AG09309 (cell line): ENCODE data around the gene COPG1.
"Not testable (repeated sequence)": the region's sequence is repeated elsewhere in the genome, so short reads cannot be mapped to it uniquely, and the experiment has no call there.

Source experiments
- DNase-seq: peaks from one replicate; pipeline ENCODE4 v3.0.0-alpha.2; 2010; ENCODE audit warnings: low read depth
- H3K4me3 ChIP-seq: 2 replicates; pipeline ENCODE4 v1.5.1; 2011; ENCODE audit warnings: mild to moderate bottlenecking, low read depth, low read length, moderate library complexity; ENCODE audit not compliant: control insufficient read depth
- TF ChIP-seq, protein P1 (sequence below): IDR thresholded peaks from 2 replicates; pipeline ENCODE4 v1.5.1; 2011; ENCODE audit warnings: mild to moderate bottlenecking, low read depth, low read length, inconsistent platforms; ENCODE audit not compliant: insufficient read depth, control insufficient read depth; ENCODE audit errors: missing control alignments

COPG1 gene

DNA sequence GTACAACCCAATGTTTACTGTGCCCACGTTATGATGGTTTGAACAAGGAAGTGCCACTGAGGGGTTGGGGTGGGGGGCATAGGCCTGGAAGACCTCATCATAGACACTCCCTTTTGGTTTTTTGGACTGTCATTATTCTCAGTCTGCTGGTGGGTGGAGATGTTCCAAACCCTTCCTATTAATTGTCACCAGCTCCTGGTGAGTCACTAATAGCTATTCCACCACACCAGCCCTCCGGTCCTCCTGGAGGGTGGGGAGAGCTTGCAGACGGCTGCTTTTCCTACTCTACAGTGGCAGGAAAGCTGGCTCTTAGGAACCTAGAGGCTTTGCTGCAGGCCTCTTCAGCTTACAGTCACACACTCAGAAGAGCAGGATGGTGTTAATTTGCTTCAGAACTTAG is 9.0 kb upstream of the COPG1 start:
- H3K4me3 ChIP-seq: no peak overlapping the region
- no peak for DNase-seq
- TF ChIP-seq, protein P1, sequence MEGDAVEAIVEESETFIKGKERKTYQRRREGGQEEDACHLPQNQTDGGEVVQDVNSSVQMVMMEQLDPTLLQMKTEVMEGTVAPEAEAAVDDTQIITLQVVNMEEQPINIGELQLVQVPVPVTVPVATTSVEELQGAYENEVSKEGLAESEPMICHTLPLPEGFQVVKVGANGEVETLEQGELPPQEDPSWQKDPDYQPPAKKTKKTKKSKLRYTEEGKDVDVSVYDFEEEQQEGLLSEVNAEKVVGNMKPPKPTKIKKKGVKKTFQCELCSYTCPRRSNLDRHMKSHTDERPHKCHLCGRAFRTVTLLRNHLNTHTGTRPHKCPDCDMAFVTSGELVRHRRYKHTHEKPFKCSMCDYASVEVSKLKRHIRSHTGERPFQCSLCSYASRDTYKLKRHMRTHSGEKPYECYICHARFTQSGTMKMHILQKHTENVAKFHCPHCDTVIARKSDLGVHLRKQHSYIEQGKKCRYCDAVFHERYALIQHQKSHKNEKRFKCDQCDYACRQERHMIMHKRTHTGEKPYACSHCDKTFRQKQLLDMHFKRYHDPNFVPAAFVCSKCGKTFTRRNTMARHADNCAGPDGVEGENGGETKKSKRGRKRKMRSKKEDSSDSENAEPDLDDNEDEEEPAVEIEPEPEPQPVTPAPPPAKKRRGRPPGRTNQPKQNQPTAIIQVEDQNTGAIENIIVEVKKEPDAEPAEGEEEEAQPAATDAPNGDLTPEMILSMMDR: no peak

- no peak for DNase-seq
- no peak overlapping the region for H3K4me3 ChIP-seq
- TF ChIP-seq, protein P1: no peak
These were observed 4.3 kb upstream of the COPG1 start for GRCh38 chr3:129245141-129245540.

DNA sequence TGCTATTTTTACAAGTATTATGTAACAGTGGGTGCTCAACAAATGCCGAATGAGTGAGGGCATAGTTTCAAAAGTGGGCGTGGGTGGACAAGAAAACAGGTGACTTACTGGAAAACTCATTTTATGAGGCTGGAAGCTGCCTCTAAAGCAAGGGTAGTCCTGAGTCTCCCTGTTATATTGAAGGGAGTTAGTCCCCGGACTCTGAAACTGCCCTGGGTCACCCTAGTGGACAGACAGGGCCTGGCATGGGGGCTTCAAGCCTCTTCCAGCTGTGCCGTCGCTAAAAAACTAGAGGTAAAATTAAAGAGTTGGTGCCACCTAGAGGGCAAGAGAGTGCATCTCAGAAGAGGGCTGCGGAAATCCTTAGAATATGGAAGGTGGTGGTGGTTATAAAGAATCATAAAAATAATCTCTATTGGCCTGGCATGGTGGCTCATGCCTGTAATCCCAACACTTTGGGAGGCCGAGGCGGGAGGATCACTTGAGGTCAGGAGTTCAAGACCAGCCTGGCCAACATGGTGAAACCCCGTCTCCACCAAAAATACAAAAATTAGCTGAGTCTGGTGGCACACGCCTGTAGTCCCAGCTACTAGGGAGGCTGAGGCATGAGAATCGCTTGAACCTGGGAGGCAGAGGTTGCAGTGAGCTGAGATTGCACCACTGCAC is 3.6 kb upstream of the COPG1 start:
- TF ChIP-seq, protein P1: peak; percentile 92
- not testable (repeated sequence) for H3K4me3 ChIP-seq
- DNase-seq: peak; percentile 70

- no peak for DNase-seq
- TF ChIP-seq, protein P1: no peak
- H3K4me3 ChIP-seq: no peak overlapping the region
These were observed 2.8 kb upstream of the COPG1 start for GRCh38 chr3:129246636-129247035.

- H3K4me3 ChIP-seq: peak overlapping the region; percentile 73
- TF ChIP-seq, protein P1: no peak
- no peak for DNase-seq
These were observed 973 bp upstream of the COPG1 start for GRCh38 chr3:129248286-129248979.

- no peak for DNase-seq
- TF ChIP-seq, protein P1: no peak
These were observed 3.3 kb downstream of the COPG1 start for GRCh38 chr3:129252748-129253147.

More at GRCh38 chr3:129252748-129253147, 3.3 kb downstream of the COPG1 start:
- no peak overlapping the region for H3K4me3 ChIP-seq
